Thyroid gland (tissue), 4 donors: ENCODE results near the gene AMFR. TPM values are rescaled to one million over a fixed set of nuclear protein-coding genes. Genes with fewer than 3 reads are reported as not detected.
A peak's percentile ranks its signal among the peaks of the same experiment; 100 is the strongest.

Experiments used
- DNase-seq, 2 donors: peaks; one replicate each; pipeline ENCODE4 v3.0.0-alpha.2; 2019
- H3K27ac ChIP-seq, 3 donors: fragments of 200-600 bp; sonication (generic); 1 replicate in 2 of 3; 2 replicates in 1 of 3; pipeline ENCODE4 v1.5.1; 2016 to 2019; ENCODE audit warnings: mild to moderate bottlenecking in 1 of 3, moderate library complexity in 1 of 3
- H3K27me3 ChIP-seq: fragments of 200-600 bp; sonication (generic); one replicate; pipeline ENCODE4 v1.5.1; 2019
- H3K36me3 ChIP-seq, 2 donors: fragments of 200-600 bp; sonication (generic); one replicate each; pipeline ENCODE4 v1.5.1; 2016 to 2019
- H3K4me1 ChIP-seq, 2 donors: fragments of 200-600 bp; sonication (generic); one replicate each; pipeline ENCODE4 v1.5.1; 2017 to 2019
- H3K4me3 ChIP-seq, 3 donors: fragments of 200-600 bp; sonication (generic); replicated peaks in 1 of 3; 1 replicate in 2 of 3; 2 replicates in 1 of 3; pipeline ENCODE4 v1.5.1; 2016; ENCODE audit warnings: mild to moderate bottlenecking in 1 of 3
- H3K9me3 ChIP-seq: fragments of 200-600 bp; sonication (generic); one replicate; pipeline ENCODE4 v1.5.1; 2017
- CTCF ChIP-seq, 6 experiments: fragments of 200-600 bp in 3 of 6; fragments of 450-650 bp in 3 of 6; sonication (generic) in 3 of 6; IDR thresholded peaks; one replicate each; pipeline ENCODE4 v1.5.1; 2016 to 2019; ENCODE audit warnings: antibody characterized with exemption in 6 of 6, mild to moderate bottlenecking in 2 of 6, inconsistent platforms in 1 of 6, moderate library complexity in 1 of 6
- POLR2A ChIP-seq, 2 donors: fragments of 450-650 bp; IDR thresholded peaks; one replicate each; pipeline ENCODE4 v1.6.1; 2017; ENCODE audit warnings: antibody characterized with exemption in 2 of 2, mild to moderate bottlenecking in 2 of 2, moderate library complexity in 1 of 2
- WGBS, 2 donors: methylation state at CpG; one replicate each; pipeline ENCODE4 v1.1.5; 2017; 5-methylcytosine and 5-hydroxymethylcytosine counted together
- intact Hi-C: fragments of 100-400 bp; cut with DNase I; formaldehyde crosslinking; loops from one replicate; pipeline ENCODE4 v1.15.1; 2023
- total RNA-seq, 4 donors: library from RNA; depleted of rRNA; stranded (reverse); fragments of >200 nt; gene quantifications; one replicate each; pipeline ENCODE4 v1.2.3, GENCODE V29; 2016

AMFR gene
- total RNA-seq, 4 donors from 2014 or later = 130 to 167 (median 146) TPM

- Histone ChIP-seq H3K9me3 (no peaks in the 10 kb centered on the region), H3K36me3 (peaks cover 0 to 20% of the 10 kb centered on the region in 2 donors), H3K4me1 (peaks cover 13 to 14% of the 10 kb centered on the region in 2 donors), H3K27ac (peak overlapping the region in 1 of 3 donors; percentile 29), H3K27me3 (no peaks in the 10 kb centered on the region), H3K4me3 (no peak overlapping the region)
- TF ChIP-seq POLR2A (IDR thresholded peaks at IDR 0.05) = no peak
- no peak for TF ChIP-seq CTCF (IDR thresholded peaks at IDR 0.05)
- WGBS, 2 donors = 89 to 96% methylated on average over 2 of the region's 2 CpGs
- intact Hi-C loops = no loop called here
- DNase-seq = no peak
Observed at GRCh38 chr16:56370185-56370874, 55.0 kb downstream of the AMFR start.

GRCh38 chr16:56369202-56369601 lies 56.1 kb downstream of the AMFR start:
- H3K4me3 ChIP-seq = no peak overlapping the region
- H3K36me3 ChIP-seq = peaks cover under 1 to 26% of the 10 kb centered on the region in 2 donors
- no peaks in the 10 kb centered on the region for H3K27me3 ChIP-seq
- H3K27ac ChIP-seq = no peak overlapping the region
- H3K4me1 ChIP-seq = peaks cover 13 to 14% of the 10 kb centered on the region in 2 donors
- no peaks in the 10 kb centered on the region for H3K9me3 ChIP-seq
- intact Hi-C loops = no loop called here
- TF ChIP-seq CTCF (IDR thresholded peaks at IDR 0.05) (no peak), POLR2A (IDR thresholded peaks at IDR 0.05) (no peak)
- no peak for DNase-seq
- 91 to 93% methylated on average over 5 of the region's 5 CpGs for WGBS, 2 donors

GRCh38 chr16:56368545-56368944 lies 56.8 kb downstream of the AMFR start:
- peaks cover 7 to 32% of the 10 kb centered on the region in 2 donors for H3K36me3 ChIP-seq
- intact Hi-C loops = no loop called here
- WGBS, 2 donors = 96 to 99% methylated on average over 2 of the region's 2 CpGs

GRCh38 chr16:56367764-56368163 lies 57.6 kb downstream of the AMFR start:
- Histone ChIP-seq H3K27me3 (no peaks in the 10 kb centered on the region), H3K36me3 (peaks cover 13 to 37% of the 10 kb centered on the region in 2 donors), H3K9me3 (no peaks in the 10 kb centered on the region), H3K4me1 (peaks cover 13 to 14% of the 10 kb centered on the region in 2 donors), H3K4me3 (no peak overlapping the region), H3K27ac (no peak overlapping the region)
- intact Hi-C loops = no loop called here
- WGBS, 2 donors = 97% methylated on average over 6 of the region's 6 CpGs
- no peak for DNase-seq
- TF ChIP-seq CTCF (IDR thresholded peaks at IDR 0.05) (no peak), POLR2A (IDR thresholded peaks at IDR 0.05) (no peak)

More at GRCh38 chr16:56368545-56368944, 56.8 kb downstream of the AMFR start:
- no peak for DNase-seq
- no peaks in the 10 kb centered on the region for H3K9me3 ChIP-seq
- no peaks in the 10 kb centered on the region for H3K27me3 ChIP-seq
- no peak overlapping the region for H3K4me3 ChIP-seq
- H3K4me1 ChIP-seq = peaks cover 13 to 14% of the 10 kb centered on the region in 2 donors
- H3K27ac ChIP-seq = no peak overlapping the region
- TF ChIP-seq CTCF (IDR thresholded peaks at IDR 0.05) (no peak), POLR2A (IDR thresholded peaks at IDR 0.05) (no peak)

GRCh38 chr16:56366945-56367344 lies 58.4 kb downstream of the AMFR start:
- no peak for DNase-seq
- 91 to 95% methylated on average over 7 to 9 of the region's 9 CpGs for WGBS, 2 donors
- H3K27me3 ChIP-seq = no peaks in the 10 kb centered on the region
- peaks cover 20 to 44% of the 10 kb centered on the region in 2 donors for H3K36me3 ChIP-seq
- TF ChIP-seq POLR2A (IDR thresholded peaks at IDR 0.05) (no peak), CTCF (IDR thresholded peaks at IDR 0.05) (no peak)
- intact Hi-C loops = no loop called here
- H3K4me3 ChIP-seq = no peak overlapping the region
- H3K9me3 ChIP-seq = no peaks in the 10 kb centered on the region
- H3K4me1 ChIP-seq = peaks cover 13 to 14% of the 10 kb centered on the region in 2 donors
- no peak overlapping the region for H3K27ac ChIP-seq
